ENCODE measurements around the gene CFLAR.

DNA sequence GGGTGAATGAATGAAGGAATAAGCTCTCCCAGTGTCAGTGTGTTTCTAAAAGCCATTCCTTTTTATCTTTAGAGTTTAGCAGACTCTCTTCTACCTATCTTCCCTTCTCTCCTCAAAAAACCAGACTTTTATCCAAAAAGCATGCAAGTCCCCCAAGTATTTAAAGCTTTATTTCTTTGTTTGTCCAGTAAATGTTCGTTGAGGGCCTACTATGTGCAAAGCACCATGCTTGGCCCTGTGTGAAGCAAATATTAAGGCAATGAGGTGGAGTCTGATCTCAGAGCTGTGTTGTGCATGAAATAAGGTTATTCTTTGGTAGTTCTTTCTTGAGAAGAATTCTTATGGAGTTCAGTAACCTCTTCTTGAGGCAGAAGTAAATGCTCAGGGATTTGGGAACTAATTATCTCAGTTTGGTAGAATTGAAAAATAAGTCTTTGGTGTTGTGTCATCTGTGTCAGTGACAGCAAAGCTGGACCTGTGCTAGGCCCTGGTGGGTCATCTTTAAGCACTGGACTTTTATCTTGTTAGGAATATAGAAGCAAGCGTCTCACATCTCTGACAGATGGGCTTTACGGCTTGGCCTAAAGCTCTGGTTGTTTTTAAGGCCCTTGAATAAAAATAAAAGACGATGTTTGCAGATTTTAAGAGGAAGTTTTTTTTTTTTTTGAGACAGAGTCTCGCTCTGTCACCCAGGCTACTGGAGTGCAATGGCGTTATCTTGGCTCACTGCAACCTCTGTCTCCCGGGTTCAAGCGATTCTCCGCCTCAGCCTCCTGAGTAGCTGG lies 38.8 kb downstream of the CFLAR start:
- TF ChIP-seq CTCF (IDR thresholded peaks at IDR 0.05) = no peak
- no peak for TF ChIP-seq POLR2A (IDR thresholded peaks at IDR 0.05)
- no peak for TF ChIP-seq EP300 (IDR thresholded peaks at IDR 0.05)

Measured in tibial nerve (tissue), 4 donors.